K562 (cell line): ENCODE results near the gene TBATA. TPM values are rescaled to one million over a fixed set of nuclear protein-coding genes. Genes with fewer than 3 reads are reported as not detected.

ENCODE experiments used
- ATAC-seq: fragments of 200-7000 bp; cut with Tn5 transposase; 3 replicates; pipeline ENCODE4 v1.9.1; 2020; ENCODE audit warnings: moderate library complexity
- BruUV-seq: library from RNA; stranded (reverse); fragments of 400-500 nt; replicated peaks from 2 replicates; lab custom pipeline; 2021; lab: Mats Ljungman, UMichigan
- CTCF ChIA-PET: fragments of 300-600 bp; formaldehyde crosslinking; extraction: SDS; loops from one replicate; lab custom pipeline; 2021; ENCODE audit warnings: low intra/inter-chr PET ratio; lab: Yijun Ruan, JAX
- POLR2A ChIA-PET: fragments of 300-600, 350-650 bp; sonication (Branson Sonifier 250); formaldehyde crosslinking; extraction: SDS; loops from one replicate; lab custom pipeline; 2021; ENCODE audit warnings: antibody characterized with exemption, inconsistent platforms; lab: Yijun Ruan, JAX
- DNase-seq, 4 experiments: peaks; one replicate each; pipeline versions ENCODE4 v3.0.0 to v3.0.0-alpha.2; 2011 to 2018; ENCODE audit warnings: low spot score in 3 of 4, mixed read lengths in 3 of 4; ENCODE audit errors: extremely low read depth in 1 of 4
- FAIRE-seq: peaks from 2 replicates; lab custom pipeline; 2011; peaks lifted over from hg19 to GRCh38; lab: Jason Lieb, UNC
- H2AFZ ChIP-seq: 2 replicates; pipeline ENCODE4 v1.6.0; 2011; ENCODE audit warnings: low read depth, low read length, control low read depth, inconsistent platforms
- H3K27ac ChIP-seq: fragments of 200-600 bp; 3 replicates; pipeline ENCODE4 v1.8.0; 2011; ENCODE audit warnings: low read depth, mild to moderate bottlenecking, control low read depth, inconsistent platforms, low read length, moderate library complexity, mixed read lengths; ENCODE audit errors: extremely low read depth
- H3K27me3 ChIP-seq, 2 experiments: fragments of 300-600 bp in 1 of 2; 2 replicates in 1 of 2; 3 replicates in 1 of 2; pipeline versions ENCODE4 v1.6.0 to v1.8.0; 2011; ENCODE audit warnings: inconsistent platforms in 2 of 2, low read length in 2 of 2, mild to moderate bottlenecking in 1 of 2, mixed read lengths in 1 of 2, moderate library complexity in 1 of 2; ENCODE audit not compliant: control insufficient read depth in 2 of 2, insufficient read depth in 2 of 2
- H3K36me3 ChIP-seq: fragments of 300-600 bp; 3 replicates; pipeline ENCODE4 v1.8.0; 2011; ENCODE audit warnings: mild to moderate bottlenecking, low read length, inconsistent platforms; ENCODE audit not compliant: control insufficient read depth, insufficient read depth
- H3K4me1 ChIP-seq, 2 experiments: fragments of 200-600 bp in 1 of 2; replicated peaks in 1 of 2; 2 replicates in 1 of 2; 3 replicates in 1 of 2; pipeline versions ENCODE4 v1.5.1 to v1.8.0; 2011; ENCODE audit warnings: inconsistent platforms in 2 of 2, low read length in 2 of 2, mild to moderate bottlenecking in 1 of 2, mixed read lengths in 1 of 2, moderate library complexity in 1 of 2; ENCODE audit not compliant: control insufficient read depth in 2 of 2, insufficient read depth in 2 of 2
- H3K4me2 ChIP-seq: 2 replicates; pipeline ENCODE4 v1.6.1; 2011; ENCODE audit warnings: low read length, control low read depth, inconsistent platforms, mixed read lengths; ENCODE audit not compliant: insufficient read depth
- H3K4me3 ChIP-seq: fragments of 200-600 bp; sonication (generic), shearing (Covaris generic); 2 replicates; pipeline ENCODE4 v1.5.1; 2016; ENCODE audit warnings: control low read depth, inconsistent platforms
- H3K79me2 ChIP-seq: fragments of 200-600 bp; 3 replicates; pipeline ENCODE4 v1.8.0; 2011; ENCODE audit warnings: low read length, inconsistent platforms; ENCODE audit not compliant: control insufficient read depth, insufficient read depth
- H3K9ac ChIP-seq, 2 experiments: 2 replicates each; pipeline versions ENCODE4 v1.6.0 to v1.6.1; 2011; ENCODE audit warnings: low read depth in 2 of 2, low read length in 2 of 2, control low read depth in 1 of 2, inconsistent platforms in 1 of 2, mild to moderate bottlenecking in 1 of 2, mixed read lengths in 1 of 2; ENCODE audit not compliant: insufficient read depth in 1 of 2
- H3K9me1 ChIP-seq: one replicate; pipeline ENCODE4 v1.6.0; 2011; ENCODE audit warnings: inconsistent platforms, mild to moderate bottlenecking, low read length, moderate library complexity; ENCODE audit not compliant: control insufficient read depth, insufficient read depth
- H3K9me3 ChIP-seq: replicated peaks from 2 replicates; pipeline ENCODE4 v1.5.1; 2011; ENCODE audit warnings: low read depth, low read length, inconsistent platforms; ENCODE audit not compliant: control insufficient read depth, insufficient read depth
- H4K20me1 ChIP-seq: replicated peaks from 2 replicates; pipeline ENCODE4 v1.6.1; 2011; ENCODE audit warnings: low read length, inconsistent platforms, mixed read lengths; ENCODE audit not compliant: control insufficient read depth, insufficient read depth
- ARID1B ChIP-seq: fragments of 450-650 bp; IDR thresholded peaks from 2 replicates; pipeline ENCODE4 v1.6.1; 2016; ENCODE audit warnings: antibody characterized with exemption, mild to moderate bottlenecking, inconsistent platforms
- DPF2 ChIP-seq: fragments of 450-650 bp; IDR thresholded peaks from 2 replicates; pipeline ENCODE4 v1.6.1; 2016
- GMEB1 ChIP-seq: fragments of 250-450 bp; sonication (Bioruptor Pico); IDR thresholded peaks from 2 replicates; pipeline ENCODE4 v1.4.0; 2020; ENCODE audit warnings: mild to moderate bottlenecking
- IRF1 ChIP-seq: sonication (generic); formaldehyde crosslinking; IDR thresholded peaks from 2 replicates; pipeline ENCODE4 v1.8.0; 2022; ENCODE audit warnings: missing genetic modification reagents, mild to moderate bottlenecking, borderline replicate concordance
- POLR2AphosphoS5 ChIP-seq: IDR thresholded peaks from 2 replicates; pipeline ENCODE4 v1.6.1; 2011; ENCODE audit warnings: mild to moderate bottlenecking, low read depth, low read length, moderate library complexity; ENCODE audit not compliant: control insufficient read depth, insufficient read depth
- POLR2B ChIP-seq: fragments of 450-650 bp; IDR thresholded peaks from 2 replicates; pipeline ENCODE4 v1.6.1; 2018; ENCODE audit warnings: low read depth; ENCODE audit not compliant: partially characterized antibody
- RBM34 ChIP-seq: fragments of 200-400 bp; formaldehyde crosslinking; IDR thresholded peaks from 2 replicates; pipeline ENCODE4 v1.6.1; 2018; ENCODE audit warnings: low read length, borderline replicate concordance; ENCODE audit not compliant: insufficient read depth
- SP1 ChIP-seq: sonication (generic); formaldehyde crosslinking; IDR thresholded peaks from 2 replicates; pipeline ENCODE4 v1.8.1; 2022; ENCODE audit warnings: mild to moderate bottlenecking, missing genetic modification reagents
- TAF9B ChIP-seq: fragments of 450-650 bp; IDR thresholded peaks from 2 replicates; pipeline ENCODE4 v1.6.1; 2018; ENCODE audit warnings: mild to moderate bottlenecking; ENCODE audit not compliant: partially characterized antibody
- UBTF ChIP-seq, 2 experiments: IDR thresholded peaks; 2 replicates each; pipeline ENCODE4 v1.6.1; 2012; ENCODE audit warnings: improper control_type of control experiment in 2 of 2, low read depth in 2 of 2, low read length in 2 of 2, borderline replicate concordance in 1 of 2
- ZBTB17 ChIP-seq: fragments of 450-650 bp; formaldehyde crosslinking; IDR thresholded peaks from 2 replicates; pipeline ENCODE4 v1.4.0; 2020; ENCODE audit warnings: mild to moderate bottlenecking
- ZNF280A ChIP-seq: fragments of 450-650 bp; IDR thresholded peaks from 2 replicates; pipeline ENCODE4 v1.6.1; 2018; ENCODE audit warnings: mild to moderate bottlenecking, low read depth; ENCODE audit not compliant: partially characterized antibody
- ZNF512 ChIP-seq: IDR thresholded peaks from 2 replicates; pipeline ENCODE4 v1.6.1; 2016; ENCODE audit warnings: missing genetic modification characterization, missing compliant biosample characterization
- WGBS: fragments of 100-300 bp; shearing (Covaris generic); methylation state at CpG from one replicate; pipeline ENCODE4 v1.1.6; 2016; ENCODE audit warnings: low coverage, mixed read lengths; ENCODE audit not compliant: insufficient coverage; ENCODE audit errors: missing lambda C conversion rate; 5-methylcytosine and 5-hydroxymethylcytosine counted together
- in situ Hi-C: fragments of 300-500 bp; cut with MboI; formaldehyde crosslinking; loops from 4 replicates; pipeline ENCODE4 v1.15.0; 2018; ENCODE audit warnings: inconsistent platforms, mixed read lengths
- intact Hi-C: fragments of 100-400 bp; cut with micrococcal nuclease; formaldehyde crosslinking; loops from 2 replicates; pipeline ENCODE4 v1.14.2; 2022
- polyA plus RNA-seq, 8 experiments: library from polyadenylated mRNA; depleted of rRNA in 4 of 8; stranded (reverse) in 5 of 8; unstranded in 3 of 8; fragments of >200 nt; fragmentation: Nextera tagmentation in 2 of 8; fragmentation: Illumina TruSeq in 1 of 8; extraction: Ambion mirVana in 2 of 8; extraction: Trizol in 1 of 8; gene quantifications; 2 replicates each; pipeline versions ENCODE4 v1.2.1 to v1.2.3, GENCODE V29; 2011 to 2014; ENCODE audit warnings: inconsistent platforms in 1 of 8, missing spikeins in 1 of 8
- total RNA-seq, 7 experiments: library from RNA; depleted of rRNA in 6 of 7; stranded (reverse); fragments of >200 nt in 6 of 7; fragmentation: Illumina TruSeq in 2 of 7; extraction: Trizol in 2 of 7; gene quantifications; 2 replicates each; pipeline versions ENCODE4 v1.2.1 to v1.2.3, GENCODE V29; 2011 to 2021; ENCODE audit warnings: low replicate concordance in 1 of 7

The TBATA gene
- total and polyA plus RNA-seq, 9 of the 15 experiments (the other 6 are each of a cell fraction or from before 2014, with no cell fraction given), result not detected

- no peak overlapping the region for H3K27ac ChIP-seq
- H4K20me1 ChIP-seq, result no peaks in the 10 kb centered on the region
- H3K27me3 ChIP-seq, result no peaks in the 10 kb centered on the region
- CTCF ChIA-PET, result no interaction called here
- H3K36me3 ChIP-seq, result peaks cover 77% of the 10 kb centered on the region
- H3K4me2 ChIP-seq, result no peak overlapping the region
- H3K9ac ChIP-seq, result peak overlapping the region in 1 of 2 experiments; percentile 38; a peak in 1 of 4 replicates
- peaks cover 1 to 21% of the 10 kb centered on the region in 2 experiments; a peak in 4 of 5 replicates for H3K4me1 ChIP-seq
- peaks cover 3% of the 10 kb centered on the region; the same call in 1 of the 3 replicates for H3K79me2 ChIP-seq
- no peak overlapping the region for H2AFZ ChIP-seq
- intact Hi-C loops (no loop called here), in situ Hi-C loops (loop anchor here (10.0 kb wide), 1 partner anchor 1957 kb away; no protein-coding TSS in a partner anchor)
- no peak for FAIRE-seq
- no peak overlapping the region for H3K4me3 ChIP-seq
- POLR2A ChIA-PET, result interaction anchor here (0.7 to 1.8 kb wide), 3 partner anchors 10 to 139 kb away, joined by 3 to 7 read pairs (median 3); no protein-coding TSS in a partner anchor
- ATAC-seq, result no peak
- BruUV-seq, result no TSS peak
- no peaks in the 10 kb centered on the region for H3K9me3 ChIP-seq
- no peaks in the 10 kb centered on the region for H3K9me1 ChIP-seq
- no peak for DNase-seq
- whole genome bisulfite sequencing, result 85% methylated on average over 9 of the region's 9 CpGs
- no peak for TF ChIP-seq UBTF (IDR thresholded peaks at IDR 0.05; ENCODE audit: borderline replicate concordance in 1 of 2, low read depth in 2 of 2, low read length in 2 of 2)
- TF ChIP-seq ZNF512 (tag), result no peak
- no peak for TF ChIP-seq ZNF280A
- TF ChIP-seq POLR2B, result no peak
- TF ChIP-seq TAF9B, result no peak
- TF ChIP-seq RBM34, result no peak
- no peak for TF ChIP-seq SP1
- TF ChIP-seq IRF1 (CRISPR knock-in tag), result no peak
- TF ChIP-seq ARID1B, result no peak
- TF ChIP-seq ZBTB17 (CRISPR knock-in tag), result no peak
- no peak for TF ChIP-seq DPF2
- TF ChIP-seq POLR2AphosphoS5, result no peak
- no peak for TF ChIP-seq GMEB1 (CRISPR knock-in tag)
Observed at GRCh38 chr10:70751356-70751755, 33.8 kb downstream of the TBATA start.
